ENCODE measurements around the gene CFAP299.

CFAP299 gene

GRCh38 chr4:80931631-80932081, 596.1 kb downstream of the CFAP299 start:
- ATAC-seq (no peak), DNase-seq (no peak)

- ATAC-seq (no peak), DNase-seq (no peak)
These were observed 612.6 kb downstream of the CFAP299 start for GRCh38 chr4:80948141-80948540.

DNA sequence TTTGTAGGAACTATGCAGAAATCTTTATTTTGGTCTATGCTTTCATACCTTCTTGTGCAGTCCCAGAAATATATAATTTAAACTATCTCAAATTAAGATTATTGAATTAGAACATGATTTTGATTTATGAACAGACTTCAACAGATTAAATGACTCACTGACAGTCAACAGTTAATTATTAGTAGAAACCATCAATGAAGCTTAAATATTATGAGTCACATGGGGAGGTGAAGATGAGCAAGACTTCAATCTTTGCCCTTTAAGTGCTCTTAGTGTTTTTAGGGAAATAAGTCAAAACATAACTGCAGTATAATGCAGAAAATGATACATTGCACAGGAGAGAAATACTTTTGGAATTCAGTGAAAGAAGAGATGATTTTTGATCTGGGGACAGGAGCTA, 613.5 kb downstream of the CFAP299 start:
- no peak for DNase-seq
- ATAC-seq = no peak

DNA sequence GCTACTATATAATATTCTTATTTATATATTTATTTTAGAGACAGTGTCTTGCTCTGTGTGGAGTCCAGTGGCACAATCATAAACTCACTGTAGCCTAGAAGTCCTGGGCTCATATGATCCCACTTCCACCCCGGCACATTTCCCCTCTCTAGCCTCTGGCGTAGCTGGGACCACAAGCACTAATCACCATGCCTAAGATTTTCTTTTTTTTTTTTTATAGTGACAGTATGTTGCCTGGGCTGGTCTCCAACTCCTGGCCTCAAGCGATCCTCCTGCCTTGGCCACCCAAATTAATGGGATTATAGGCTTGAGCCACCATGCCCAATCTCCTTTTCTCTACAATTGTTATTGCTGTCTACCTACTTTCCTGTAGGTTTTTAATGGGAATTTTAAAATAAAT, 620.9 kb downstream of the CFAP299 start:
- DNase-seq = no peak
- no peak for ATAC-seq

GRCh38 chr4:80963051-80963450, 627.5 kb downstream of the CFAP299 start:
- ATAC-seq (no peak), DNase-seq (no peak)

DNA sequence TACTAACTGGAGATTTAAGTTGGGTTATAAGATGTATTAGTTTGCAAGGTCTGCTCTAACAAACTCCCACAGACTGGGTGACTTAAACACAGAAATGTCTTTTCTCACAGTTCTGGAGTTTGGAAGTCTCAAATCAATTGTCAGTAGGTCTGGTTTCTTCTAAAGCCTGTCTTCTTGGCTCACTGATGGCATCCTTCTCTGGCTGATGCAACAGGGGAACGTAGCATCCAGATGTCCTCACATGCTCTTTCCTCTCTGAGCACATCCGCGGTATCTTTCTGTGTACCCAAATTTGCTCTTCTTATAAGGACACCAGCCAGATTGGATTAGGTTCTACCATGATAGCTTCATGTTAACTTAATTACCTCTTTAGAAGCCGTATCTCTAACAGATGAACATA, 631.8 kb downstream of the CFAP299 start:
- no peak for DNase-seq
- ATAC-seq = no peak

- DNase-seq (no peak), ATAC-seq (no peak)
These were observed 644.7 kb downstream of the CFAP299 start for GRCh38 chr4:80980239-80980638.

GRCh38 chr4:80986011-80986410, 650.5 kb downstream of the CFAP299 start:
- DNase-seq (no peak), ATAC-seq (no peak)

GRCh38 chr4:80989921-80990544, 654.5 kb downstream of the CFAP299 start:
- ATAC-seq (no peak), DNase-seq (no peak)

DNA sequence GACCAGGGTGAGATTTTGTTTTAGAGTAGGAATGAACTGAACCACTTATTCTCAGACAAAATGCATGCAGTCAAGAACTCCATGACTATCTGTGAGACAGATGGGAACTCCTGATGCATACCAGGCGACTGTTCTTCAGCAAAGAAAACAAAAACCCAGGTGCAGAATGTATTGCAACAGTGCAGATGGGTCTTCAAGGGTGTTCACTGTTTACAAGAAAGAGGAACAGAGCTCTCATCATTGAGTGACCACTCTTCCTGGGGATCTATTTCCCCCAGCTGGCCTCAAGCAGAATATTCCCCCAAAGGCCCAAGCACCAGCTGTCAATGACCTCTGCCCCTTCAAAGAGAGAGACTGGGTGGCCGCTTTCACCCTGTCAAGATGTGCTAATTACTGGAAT, 655.3 kb downstream of the CFAP299 start:
- DNase-seq (no peak), ATAC-seq (no peak)

DNA sequence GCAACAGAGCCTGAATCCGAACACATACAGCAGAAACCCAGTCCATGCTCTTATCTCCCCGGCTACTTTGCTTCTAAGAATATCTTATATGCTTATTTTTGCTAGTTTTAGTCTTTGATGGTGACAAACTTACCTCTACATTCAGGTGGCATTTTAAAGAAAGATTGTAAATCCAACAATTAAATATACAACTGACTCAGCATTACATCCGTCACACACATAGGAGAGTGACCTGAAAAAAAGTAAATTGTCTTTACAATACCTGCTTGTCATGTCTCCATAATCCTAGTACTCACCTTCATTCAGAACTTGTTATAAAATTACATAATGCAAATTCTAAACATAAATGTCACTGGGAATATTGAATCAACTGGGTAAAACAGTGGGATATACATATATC, 664.4 kb downstream of the CFAP299 start:
- ATAC-seq (no peak), DNase-seq (no peak)

DNA sequence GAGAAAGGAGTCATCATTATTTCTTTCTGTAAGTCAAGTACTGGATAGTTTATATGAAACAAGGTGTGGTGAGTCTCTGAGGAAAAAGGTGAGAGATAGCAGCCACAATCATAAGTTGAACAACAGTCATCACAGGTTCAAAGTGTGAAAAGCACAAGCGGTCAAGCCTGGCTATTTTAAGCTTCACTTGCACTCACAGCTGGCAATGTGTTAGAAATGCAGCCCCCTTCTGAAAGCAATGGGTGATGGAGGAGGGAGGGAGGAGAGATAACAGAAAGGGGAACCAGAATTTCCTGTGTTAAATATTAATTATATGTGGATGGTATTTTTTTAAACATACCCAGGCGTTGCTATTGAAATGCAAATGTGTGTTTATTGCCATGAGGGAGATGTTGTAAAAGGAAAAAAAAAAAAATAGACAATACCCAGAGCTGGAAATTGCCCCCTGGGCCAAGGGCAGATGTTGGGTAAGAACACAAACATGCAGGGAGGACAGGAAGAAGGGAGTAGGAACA, 668.1 kb downstream of the CFAP299 start:
- DNase-seq (no peak), ATAC-seq (no peak)

- ATAC-seq (no peak), DNase-seq (no peak)
These were observed 671.9 kb downstream of the CFAP299 start for GRCh38 chr4:81007417-81007816.
